GM21723 (cell line): Measurements from ENCODE around the gene AP5Z1.

Experiments
- ATAC-seq: cut with Tn5 transposase; IDR thresholded peaks from one replicate; pipeline ENCODE4 v1.9.1; 2021; ENCODE audit warnings: mild to moderate bottlenecking, moderate library complexity; ENCODE audit not compliant: unreplicated experiment

AP5Z1 gene

GRCh38 chr7:4745971-4746919 is 29.2 kb upstream of the AP5Z1 start:
- ATAC-seq: no peak

- no peak for ATAC-seq
These were observed 28.4 kb upstream of the AP5Z1 start for GRCh38 chr7:4747013-4747412.

GRCh38 chr7:4747746-4748145 is 27.7 kb upstream of the AP5Z1 start:
- ATAC-seq: no peak

DNA sequence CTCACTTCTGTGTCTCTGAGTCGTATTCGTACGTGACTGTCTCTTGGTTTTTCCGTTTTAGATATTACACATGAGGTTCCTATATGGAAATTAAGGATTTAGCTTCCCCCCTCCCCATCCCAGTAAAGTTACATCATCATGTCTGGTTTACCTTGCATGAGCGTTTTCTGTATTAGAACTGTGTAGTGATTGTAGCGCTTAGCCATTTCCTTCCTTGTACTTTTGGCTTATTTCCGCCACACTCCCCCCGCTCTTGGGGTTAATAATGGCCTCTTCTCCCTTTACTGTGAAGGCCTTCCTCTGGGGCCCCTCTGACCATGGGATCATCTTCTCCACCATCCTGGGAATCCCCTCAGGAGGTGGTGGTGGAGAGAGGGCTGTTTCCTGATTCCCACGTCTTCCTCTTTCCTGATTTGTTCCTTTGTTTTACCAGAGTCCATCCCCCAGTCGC is 27.2 kb upstream of the AP5Z1 start:
- no peak for ATAC-seq

DNA sequence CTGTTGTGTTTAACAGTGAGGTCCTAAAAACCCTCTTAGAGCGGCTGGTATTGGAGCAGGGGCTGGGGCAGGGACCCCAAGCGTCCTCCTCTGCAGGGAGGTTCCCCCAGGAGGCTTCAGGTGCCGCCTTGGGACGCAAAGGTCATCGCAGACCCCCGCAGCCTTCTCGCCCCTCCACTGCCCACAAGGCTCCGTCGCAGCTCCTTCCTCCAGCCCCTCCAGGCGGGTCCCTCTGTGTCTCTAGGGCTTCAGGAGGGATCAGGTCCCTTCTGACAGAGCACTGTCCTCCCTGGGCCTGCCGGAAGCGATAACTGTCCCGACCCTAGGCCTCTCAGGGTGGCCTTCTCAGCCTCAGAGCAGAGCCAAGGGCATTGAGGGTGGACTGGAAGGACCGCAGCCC is 26.1 kb upstream of the AP5Z1 start:
- no peak for ATAC-seq

- ATAC-seq: no peak
These were observed 25.6 kb upstream of the AP5Z1 start for GRCh38 chr7:4749798-4750197.

DNA sequence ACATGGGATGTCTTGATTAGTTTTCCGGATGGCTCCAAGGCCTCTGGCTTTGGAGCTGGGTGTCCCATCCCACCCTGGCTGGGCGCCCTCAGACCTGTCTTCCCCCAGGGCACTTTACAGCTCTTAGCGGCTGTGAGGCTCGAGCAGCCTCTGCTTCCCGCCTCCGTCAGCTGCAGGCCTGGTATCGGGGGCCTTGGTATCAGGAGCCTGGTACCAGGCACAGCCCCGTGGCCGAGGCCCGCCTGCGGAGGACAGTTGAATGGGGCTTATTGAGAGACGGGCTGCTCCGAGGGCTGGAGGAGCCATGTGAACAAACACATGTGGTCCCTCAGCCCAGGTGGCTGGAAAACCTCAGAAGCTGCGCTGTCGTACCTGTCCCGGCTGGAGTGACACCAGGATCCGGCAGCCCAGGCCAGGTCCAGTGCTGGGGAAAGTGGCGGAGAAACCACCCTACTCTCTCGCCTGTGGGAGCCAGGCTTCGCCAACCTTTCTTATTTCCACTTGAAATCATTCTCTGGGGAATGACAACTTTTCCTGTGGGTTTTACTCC is 23.9 kb upstream of the AP5Z1 start:
- no peak for ATAC-seq

GRCh38 chr7:4753598-4754432 is 21.6 kb upstream of the AP5Z1 start:
- ATAC-seq: peak; percentile 82

- ATAC-seq: no peak
These were observed 20.9 kb upstream of the AP5Z1 start for GRCh38 chr7:4754433-4755010.

- ATAC-seq: no peak
These were observed 20.4 kb upstream of the AP5Z1 start for GRCh38 chr7:4755045-4755444.

GRCh38 chr7:4758111-4758510 is 17.3 kb upstream of the AP5Z1 start:
- ATAC-seq: no peak

DNA sequence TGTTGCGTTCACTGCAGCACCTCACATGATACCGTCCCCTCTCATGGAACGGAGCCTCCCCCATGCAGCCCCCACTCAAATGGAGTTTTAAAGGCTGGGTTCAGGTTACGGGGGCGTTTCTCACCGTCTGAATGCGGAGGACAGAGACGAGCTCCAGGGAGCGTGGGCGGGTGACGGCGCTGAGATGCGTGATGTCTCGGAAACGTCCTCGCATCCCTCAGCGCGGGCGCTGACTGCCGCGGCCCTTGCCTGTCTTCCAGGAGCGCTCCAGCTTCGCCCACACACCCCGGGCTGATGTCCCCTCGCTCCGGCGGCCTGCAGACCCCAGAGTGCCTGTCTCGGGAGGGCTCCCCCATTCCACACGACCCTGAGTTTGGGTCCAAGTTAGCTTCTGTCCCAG is 16.6 kb upstream of the AP5Z1 start:
- no peak for ATAC-seq

DNA sequence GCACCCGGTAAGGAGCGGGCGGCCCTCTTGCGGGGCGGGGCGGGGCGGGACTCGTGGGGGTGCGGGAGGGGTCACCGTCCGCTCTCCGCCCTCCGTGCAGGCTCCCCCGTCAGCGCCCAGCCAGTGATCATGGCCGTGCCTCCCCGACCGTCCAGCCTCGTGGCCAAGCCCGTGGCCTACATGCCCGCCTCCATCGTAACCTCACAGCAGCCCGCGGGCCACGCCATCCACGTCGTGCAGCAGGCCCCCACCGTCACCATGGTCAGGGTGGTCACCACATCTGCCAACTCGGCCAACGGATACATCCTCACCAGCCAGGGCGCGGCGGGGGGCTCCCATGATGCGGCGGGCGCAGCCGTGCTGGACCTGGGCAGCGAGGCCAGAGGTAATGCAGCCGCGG is 16.2 kb upstream of the AP5Z1 start:
- ATAC-seq: no peak

GRCh38 chr7:4760952-4761351 is 14.5 kb upstream of the AP5Z1 start:
- ATAC-seq: no peak

DNA sequence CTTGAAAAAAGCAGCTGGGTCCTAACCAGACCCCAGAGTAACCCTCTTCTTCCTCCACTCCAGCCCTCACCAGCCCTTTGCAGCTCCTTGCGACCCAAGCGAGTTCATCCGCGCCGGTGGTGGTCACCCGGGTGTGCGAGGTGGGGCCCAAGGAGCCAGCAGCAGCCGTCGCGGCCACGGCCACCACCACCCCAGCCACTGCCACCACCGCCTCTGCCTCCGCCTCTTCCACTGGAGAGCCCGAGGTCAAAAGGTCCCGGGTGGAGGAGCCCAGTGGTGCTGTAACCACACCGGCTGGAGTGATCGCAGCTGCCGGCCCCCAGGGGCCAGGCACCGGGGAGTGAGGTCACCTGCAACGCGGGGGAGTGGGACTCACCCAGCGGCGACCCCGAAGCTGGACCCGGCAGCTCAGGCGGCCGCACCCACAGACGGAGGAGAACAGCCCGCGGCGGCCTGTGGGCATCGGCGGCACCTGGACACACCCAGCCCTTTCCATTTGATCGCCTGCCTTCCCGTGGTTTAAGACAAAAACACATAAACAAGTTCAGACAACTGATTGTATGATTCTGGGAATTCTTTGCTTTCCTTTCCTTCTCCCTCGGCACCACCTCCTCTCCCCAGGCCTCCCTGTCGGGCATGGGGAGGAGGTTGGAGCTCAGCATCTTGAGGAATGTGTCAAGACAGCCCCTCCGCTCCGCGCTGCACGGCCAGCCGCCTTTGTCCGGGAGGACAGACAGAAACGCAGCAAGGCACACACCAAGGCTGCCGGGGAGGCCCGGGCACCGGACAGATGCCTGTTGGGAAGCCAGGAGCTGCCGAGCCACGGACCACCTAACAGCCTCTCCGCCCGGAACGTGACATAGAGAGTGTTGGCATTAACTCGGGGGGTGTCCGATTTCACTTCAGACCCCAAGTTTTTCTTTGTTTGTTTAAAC is 13.0 kb upstream of the AP5Z1 start:
- no peak for ATAC-seq

DNA sequence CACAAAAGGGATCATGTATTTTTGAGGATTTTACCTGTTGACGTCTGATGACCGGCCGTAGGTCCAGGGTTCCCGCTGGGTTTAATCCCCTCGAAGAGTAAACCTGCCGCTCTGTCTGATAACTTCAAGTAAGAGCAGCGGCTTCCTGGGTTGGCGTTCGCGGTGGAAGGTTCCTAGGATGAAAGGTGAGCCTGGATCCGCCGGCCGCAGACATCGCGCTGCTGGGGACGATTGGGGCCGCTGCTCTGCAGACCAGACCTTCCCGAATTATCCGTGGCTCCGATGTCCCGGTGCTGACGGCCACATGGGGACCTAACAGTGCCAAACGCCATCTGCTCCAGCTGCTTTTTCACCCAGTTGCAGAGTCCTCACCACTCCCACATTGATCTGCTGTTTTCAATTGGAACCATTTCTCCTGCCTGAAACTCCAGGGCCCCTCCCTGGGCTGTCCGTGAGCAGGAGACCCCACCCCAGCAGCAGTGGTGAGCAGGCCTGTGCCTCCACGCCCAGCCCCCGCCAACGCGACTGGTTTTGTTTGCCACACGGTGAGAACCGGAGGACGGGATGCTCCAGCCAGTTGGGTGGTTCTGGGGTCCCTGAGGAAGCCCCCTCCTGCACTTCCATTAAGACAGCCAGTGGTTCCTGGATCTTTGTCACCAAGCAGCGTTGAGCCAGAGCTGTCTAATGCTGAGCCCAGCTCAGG is 12.2 kb upstream of the AP5Z1 start:
- no peak for ATAC-seq

GRCh38 chr7:4763794-4764185 is 11.6 kb upstream of the AP5Z1 start:
- no peak for ATAC-seq

DNA sequence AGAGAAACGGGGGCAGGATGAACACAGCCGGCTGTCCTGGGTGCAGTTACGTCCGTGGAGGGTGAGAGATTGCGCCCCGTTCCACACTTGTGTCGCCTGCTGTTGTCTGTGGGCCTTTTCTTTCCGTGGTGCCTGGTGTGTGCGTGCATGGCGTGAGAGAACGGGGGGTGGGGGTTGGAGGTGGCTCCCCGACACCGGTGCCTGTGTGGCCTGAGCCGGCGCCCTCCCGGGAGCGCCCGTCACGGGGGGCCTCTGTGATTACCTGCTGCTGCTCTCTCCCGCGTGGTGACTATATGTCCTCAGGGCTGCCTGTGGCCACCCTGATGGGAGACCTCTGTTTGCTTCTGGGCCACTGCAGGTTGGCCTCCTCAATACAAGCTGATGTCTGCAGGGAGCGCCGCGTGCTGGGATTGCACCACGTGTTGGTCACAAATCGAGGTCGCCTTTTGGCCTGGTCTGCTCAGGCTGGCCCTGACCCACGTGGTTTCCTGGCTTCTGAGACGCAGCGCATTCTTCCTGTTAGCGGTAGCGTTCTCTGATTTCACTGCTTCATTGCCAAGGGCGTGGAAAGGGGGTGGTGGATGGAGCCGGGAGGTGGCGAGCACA is 10.9 kb upstream of the AP5Z1 start:
- ATAC-seq: no peak
